Measurements from ENCODE around the gene ALX4. TPM values are rescaled to one million over a fixed set of nuclear protein-coding genes. Genes with fewer than 3 reads are reported as not detected.

ALX4 gene
- polyA plus RNA-seq, 2 of the 4 experiments (the other 2 are of a cell fraction): 1.00 to 5.6 TPM

GRCh38 chr11:44248109-44248508 lies 61.8 kb downstream of the ALX4 start:
- no peak overlapping the region for H3K4me2 ChIP-seq
- FAIRE-seq: no peak
- ChIA-PET POLR2A (no interaction called here), CTCF (interaction anchor here (0.5 to 2.0 kb wide), 6 partner anchors 9 to 276 kb away, joined by 3 to 9 read pairs (median 4); no protein-coding TSS in a partner anchor)
- no peak overlapping the region for H3K27ac ChIP-seq
- peaks cover 12% of the 10 kb centered on the region; the same call in 2 of the 3 replicates for H3K9me3 ChIP-seq
- H3K4me1 ChIP-seq: peaks cover 35% of the 10 kb centered on the region
- 79% methylated on average over 2 of the region's 2 CpGs for WGBS (ENCODE audit: missing lambda C conversion rate)
- DNase-seq (ENCODE audit: low read depth in 1 of 2, low spot score in 1 of 2): no peak
- no peak overlapping the region for H3K4me3 ChIP-seq
- TF ChIP-seq RNF2 (IDR thresholded peaks at IDR 0.05; ENCODE audit: borderline replicate concordance, low read depth): no peak
- TF ChIP-seq GATA3 (IDR thresholded peaks at IDR 0.05; ENCODE audit: borderline replicate concordance): no peak
- TF ChIP-seq MAZ (IDR thresholded peaks at IDR 0.05; ENCODE audit: borderline replicate concordance, low read depth, low read length): no peak
- 0 out of 6 replicates have a peak, but pooled peaks of 1 of the 2 experiments have one; percentile 16 for ATAC-seq

DNA sequence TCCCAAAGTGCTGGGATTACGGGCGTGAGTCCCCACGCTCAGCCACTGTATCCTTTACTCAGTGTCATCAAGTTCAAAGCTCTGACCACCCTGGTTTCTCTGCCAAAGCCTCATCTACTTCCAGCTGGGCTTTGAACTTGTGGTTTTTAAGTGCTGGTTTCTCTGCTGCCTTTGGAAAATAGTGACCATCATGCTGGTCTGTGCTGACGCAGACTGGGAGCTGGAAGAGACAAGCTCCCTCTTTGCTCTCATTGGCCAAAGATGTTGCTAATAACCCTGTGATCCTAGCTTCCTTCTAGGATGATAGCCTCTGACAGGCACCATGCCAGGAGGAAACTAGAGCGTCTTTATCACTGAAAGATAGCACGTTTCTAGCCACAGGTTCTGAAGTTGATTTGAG lies 62.4 kb downstream of the ALX4 start:
- WGBS (ENCODE audit: missing lambda C conversion rate): 73% methylated on average over 6 of the region's 6 CpGs
- ChIA-PET CTCF (interaction anchor here (0.9 to 2.0 kb wide), 4 partner anchors 10 to 38 kb away, joined by 3 to 9 read pairs (median 4); no protein-coding TSS in a partner anchor), POLR2A (no interaction called here)
- no peak for DNase-seq (ENCODE audit: low read depth in 1 of 2, low spot score in 1 of 2)
- FAIRE-seq: no peak
- H3K4me2 ChIP-seq: no peak overlapping the region
- ATAC-seq: no peak
- H3K4me3 ChIP-seq: no peak overlapping the region
- peaks cover 6% of the 10 kb centered on the region; the same call in 2 of the 3 replicates for H3K9me3 ChIP-seq
- peaks cover 41% of the 10 kb centered on the region for H3K4me1 ChIP-seq
- no peak for TF ChIP-seq RAD21 (conservative IDR thresholded peaks at IDR 0.05 in 1 of 2, IDR thresholded peaks at IDR 0.05 in 1 of 2)
- H3K27ac ChIP-seq: 0 out of 6 replicates have a peak overlapping the region, but pooled peaks of 1 of the 2 experiments have one; percentile 8

GRCh38 chr11:44246726-44247125 lies 63.2 kb downstream of the ALX4 start:
- ATAC-seq (no peak), DNase-seq (ENCODE audit: low read depth in 1 of 2, low spot score in 1 of 2) (no peak), FAIRE-seq (no peak)
- no peaks in the 10 kb centered on the region for H3K9me3 ChIP-seq
- POLR2A ChIA-PET: no interaction called here
- CTCF ChIA-PET: no interaction called here
- TF ChIP-seq RARB (CRISPR knock-in tag; IDR thresholded peaks at IDR 0.05) (no peak), FOXS1 (CRISPR knock-in tag; IDR thresholded peaks at IDR 0.05) (no peak), HOXB5 (CRISPR knock-in tag; IDR thresholded peaks at IDR 0.05) (no peak), GATA3 (IDR thresholded peaks at IDR 0.05; ENCODE audit: borderline replicate concordance) (no peak), KDM1A (IDR thresholded peaks at IDR 0.05; ENCODE audit: low read depth) (no peak), MAFK (IDR thresholded peaks at IDR 0.05; ENCODE audit: partially characterized antibody) (no peak), HOXB13 (CRISPR knock-in tag; IDR thresholded peaks at IDR 0.05; ENCODE audit: low read depth) (no peak), NR3C1 (IDR thresholded peaks at IDR 0.05) (no peak), HDAC2 (IDR thresholded peaks at IDR 0.05) (no peak), HMGXB4 (CRISPR knock-in tag; IDR thresholded peaks at IDR 0.05; ENCODE audit: borderline replicate concordance) (no peak), EP300 (IDR thresholded peaks at IDR 0.05) (no peak), FOSL2 (IDR thresholded peaks at IDR 0.05) (no peak), FOSL2 (CRISPR knock-in tag; IDR thresholded peaks at IDR 0.05) (no peak)
- TF ChIP-seq, protein P1, sequence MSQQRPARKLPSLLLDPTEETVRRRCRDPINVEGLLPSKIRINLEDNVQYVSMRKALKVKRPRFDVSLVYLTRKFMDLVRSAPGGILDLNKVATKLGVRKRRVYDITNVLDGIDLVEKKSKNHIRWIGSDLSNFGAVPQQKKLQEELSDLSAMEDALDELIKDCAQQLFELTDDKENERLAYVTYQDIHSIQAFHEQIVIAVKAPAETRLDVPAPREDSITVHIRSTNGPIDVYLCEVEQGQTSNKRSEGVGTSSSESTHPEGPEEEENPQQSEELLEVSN (IDR thresholded peaks at IDR 0.05; ENCODE audit: borderline replicate concordance, low read depth): no peak
- TF ChIP-seq, protein P2, sequence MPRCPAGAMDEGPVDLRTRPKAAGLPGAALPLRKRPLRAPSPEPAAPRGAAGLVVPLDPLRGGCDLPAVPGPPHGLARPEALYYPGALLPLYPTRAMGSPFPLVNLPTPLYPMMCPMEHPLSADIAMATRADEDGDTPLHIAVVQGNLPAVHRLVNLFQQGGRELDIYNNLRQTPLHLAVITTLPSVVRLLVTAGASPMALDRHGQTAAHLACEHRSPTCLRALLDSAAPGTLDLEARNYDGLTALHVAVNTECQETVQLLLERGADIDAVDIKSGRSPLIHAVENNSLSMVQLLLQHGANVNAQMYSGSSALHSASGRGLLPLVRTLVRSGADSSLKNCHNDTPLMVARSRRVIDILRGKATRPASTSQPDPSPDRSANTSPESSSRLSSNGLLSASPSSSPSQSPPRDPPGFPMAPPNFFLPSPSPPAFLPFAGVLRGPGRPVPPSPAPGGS (IDR thresholded peaks at IDR 0.05): no peak
- no peak overlapping the region for H3K4me3 ChIP-seq
- 57% methylated on average over 4 of the region's 4 CpGs for WGBS (ENCODE audit: missing lambda C conversion rate)
- peaks cover 45% of the 10 kb centered on the region for H3K4me1 ChIP-seq
- peak overlapping the region; percentile 23; the same call in 2 of the 3 replicates for H3K4me2 ChIP-seq
- H3K27ac ChIP-seq: peak overlapping the region in 1 of 2 experiments; percentile 82; a peak in 2 of 6 replicates

Data from A549 (cell line).